DMS79 (cell line): ENCODE measurements around the gene CAAP1.
"Not testable (repeated sequence)": the region's sequence is repeated elsewhere in the genome, so short reads cannot be mapped to it uniquely, and the experiment has no call there.

Experiments used
- DNase-seq: peaks from one replicate; lab custom pipeline; 2025; lab: John Stamatoyannopoulos, UW

Gene CAAP1

GRCh38 chr9:26892251-26893029 is at the start of gene CAAP1:
Gene CAAP1 (minus strand): TSS chr9:26892802. CDS start chr9:26892715, 87 bp downstream.
- DNase-seq: peak; percentile 84

GRCh38 chr9:26940779-26941178 is 48.2 kb upstream of the CAAP1 start:
- no peak for DNase-seq

- no peak for DNase-seq
Observed at GRCh38 chr9:26939955-26940711, 47.5 kb upstream of the CAAP1 start.

GRCh38 chr9:26937816-26938371 is 45.3 kb upstream of the CAAP1 start:
- DNase-seq: no peak

- no peak for DNase-seq
Observed at GRCh38 chr9:26935847-26936246, 43.2 kb upstream of the CAAP1 start.

- no peak for DNase-seq
Observed at GRCh38 chr9:26928902-26929495, 36.4 kb upstream of the CAAP1 start.

GRCh38 chr9:26925609-26926008 is 33.0 kb upstream of the CAAP1 start:
- DNase-seq: no peak

GRCh38 chr9:26919698-26920097 is 27.1 kb upstream of the CAAP1 start:
- DNase-seq: no peak

- DNase-seq: no peak
Observed at GRCh38 chr9:26913138-26913668, 20.6 kb upstream of the CAAP1 start.

- DNase-seq: no peak
Observed at GRCh38 chr9:26904671-26905070, 12.1 kb upstream of the CAAP1 start.

- DNase-seq: no peak
Observed at GRCh38 chr9:26904070-26904469, 11.5 kb upstream of the CAAP1 start.

- DNase-seq: no peak
Observed at GRCh38 chr9:26893030-26893676, 551 bp upstream of the CAAP1 start.

GRCh38 chr9:26891726-26892125 is 876 bp downstream of the CAAP1 start:
- peak; percentile 10 for DNase-seq

GRCh38 chr9:26888271-26888670 is 4.3 kb downstream of the CAAP1 start:
- DNase-seq: no peak

GRCh38 chr9:26882154-26882553 is 10.4 kb downstream of the CAAP1 start:
- DNase-seq: no peak

- DNase-seq: no peak
Observed at GRCh38 chr9:26880262-26880661, 12.3 kb downstream of the CAAP1 start.

- DNase-seq: not testable (repeated sequence)
Observed at GRCh38 chr9:26875155-26875554, 17.4 kb downstream of the CAAP1 start.

GRCh38 chr9:26870292-26870691 is 22.3 kb downstream of the CAAP1 start:
- no peak for DNase-seq

- DNase-seq: no peak
Observed at GRCh38 chr9:26863074-26863473, 29.5 kb downstream of the CAAP1 start.

- peak; percentile 16 for DNase-seq
Observed at GRCh38 chr9:26856413-26857032, 36.1 kb downstream of the CAAP1 start.

GRCh38 chr9:26850995-26851394 is 41.6 kb downstream of the CAAP1 start:
- DNase-seq: no peak
